GM06990 (cell line): ENCODE data around the gene PPM1K.

ENCODE experiments used
- DNase-seq: peaks from one replicate; pipeline ENCODE4 v3.0.0-alpha.2; 2011; ENCODE audit not compliant: insufficient read length; ENCODE audit errors: extremely low read depth
- H3K27me3 ChIP-seq: replicated peaks from 2 replicates; pipeline ENCODE4 v1.6.0; 2011; ENCODE audit warnings: low read length; ENCODE audit not compliant: control insufficient read depth, insufficient read depth
- H3K36me3 ChIP-seq: 2 replicates; pipeline ENCODE4 v1.5.1; 2011; ENCODE audit warnings: low read length; ENCODE audit not compliant: control insufficient read depth, insufficient read depth
- H3K4me3 ChIP-seq: replicated peaks from 2 replicates; pipeline ENCODE4 v1.5.1; 2011; ENCODE audit warnings: low read depth, mild to moderate bottlenecking, control low read depth, low read length
- CTCF ChIP-seq: IDR thresholded peaks from 2 replicates; pipeline ENCODE4 v1.5.1; 2011; ENCODE audit warnings: low read length, control low read depth, mild to moderate bottlenecking, inconsistent platforms; ENCODE audit not compliant: insufficient read depth, poor library complexity, severe bottlenecking

Gene PPM1K

DNA sequence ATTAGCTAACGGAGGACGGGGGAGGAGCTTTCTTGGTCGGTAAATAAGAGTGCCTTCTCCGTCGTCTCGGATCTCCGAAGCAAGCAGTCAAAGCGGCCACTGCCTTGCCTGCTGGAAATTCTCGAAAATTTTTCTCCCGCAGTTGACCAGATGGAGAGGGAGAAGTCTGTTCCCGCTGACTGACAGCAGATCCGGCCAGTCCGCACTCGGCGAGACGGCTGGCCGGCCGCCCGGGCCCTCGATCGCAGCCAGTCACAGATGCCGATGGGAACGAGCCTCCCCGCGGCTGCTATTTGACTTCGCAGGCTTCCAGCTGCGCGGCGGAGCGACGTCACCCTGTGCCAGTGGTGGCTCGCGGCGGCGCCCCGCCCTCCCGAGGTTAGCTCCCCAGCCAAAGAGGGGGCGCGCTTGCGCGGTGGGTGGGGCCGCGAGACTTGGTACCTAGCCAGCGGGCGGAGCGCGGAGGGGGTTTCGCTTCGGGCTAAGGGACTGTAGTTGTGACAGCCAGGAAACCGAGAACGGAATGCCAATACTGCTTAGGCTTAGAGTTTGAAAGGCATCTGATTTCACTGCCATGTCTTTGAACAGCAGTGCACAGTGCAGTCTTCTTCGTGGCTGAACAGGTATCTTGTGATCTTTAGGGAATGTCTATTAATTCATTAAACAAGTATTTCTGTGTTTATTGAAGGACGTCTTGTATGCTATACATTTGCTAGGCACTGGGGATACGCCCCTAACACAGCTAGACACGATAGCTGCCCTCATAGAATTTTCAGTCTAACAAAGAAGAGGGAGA, at the start of gene PPM1K:
PPM1K (minus strand) TSS at position 123 of the 796 bp plus-strand sequence. CDS start 5,978 bp downstream, outside the sequence.
- TF ChIP-seq CTCF = peak; percentile 4
- DNase-seq = peak; percentile 100

GRCh38 chr4:88333741-88334405, 49.5 kb upstream of the PPM1K start:
- no peaks in the 10 kb centered on the region for H3K36me3 ChIP-seq
- no peak for TF ChIP-seq CTCF
- DNase-seq = no peak
- no peaks in the 10 kb centered on the region for H3K27me3 ChIP-seq
- no peak overlapping the region for H3K4me3 ChIP-seq

More for the DNA sequence above, at the start of gene PPM1K:
- no peaks in the 10 kb centered on the region for H3K27me3 ChIP-seq
- H3K4me3 ChIP-seq = peak within 1 kb of the TSS; percentile 98
- H3K36me3 ChIP-seq = no peaks in the 10 kb centered on the region

- no peaks in the 10 kb centered on the region for H3K27me3 ChIP-seq
- no peak for DNase-seq
- no peak for TF ChIP-seq CTCF
- H3K4me3 ChIP-seq = no peak overlapping the region
- H3K36me3 ChIP-seq = no peaks in the 10 kb centered on the region
Measured at GRCh38 chr4:88327665-88328064, 43.3 kb upstream of the PPM1K start.

DNA sequence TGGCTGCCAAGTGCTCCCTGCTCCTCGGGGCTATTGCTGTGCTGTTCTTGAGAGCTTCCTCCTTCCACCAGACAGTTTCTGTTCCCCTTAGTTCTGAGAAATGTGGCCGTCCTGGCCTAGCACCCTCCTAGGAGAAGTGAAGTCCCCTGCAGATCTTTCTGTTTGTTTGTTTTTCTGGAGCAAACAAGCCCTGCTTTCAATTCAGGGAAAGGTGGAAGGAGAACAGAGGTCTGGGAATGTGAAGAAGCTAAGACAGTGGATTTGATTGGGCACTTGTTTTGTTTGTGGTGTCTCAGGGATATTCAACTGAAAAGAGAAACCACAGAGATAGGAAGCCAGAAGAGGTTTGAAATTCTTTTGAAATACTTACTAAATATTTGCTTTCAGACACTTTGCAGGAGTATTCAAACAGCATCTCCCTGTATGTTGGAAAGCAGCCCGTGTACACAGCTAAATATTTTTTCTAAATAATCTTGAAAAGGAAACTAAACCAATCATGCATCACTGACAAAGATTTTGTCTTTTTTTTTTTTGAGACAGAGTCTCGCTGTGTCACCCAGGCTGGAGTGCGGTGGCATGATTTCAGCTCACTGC, 36.5 kb upstream of the PPM1K start:
- Histone ChIP-seq H3K27me3 (no peaks in the 10 kb centered on the region), H3K36me3 (no peaks in the 10 kb centered on the region), H3K4me3 (peak overlapping the region; percentile 44)
- no peak for TF ChIP-seq CTCF
- peak; percentile 62 for DNase-seq

DNA sequence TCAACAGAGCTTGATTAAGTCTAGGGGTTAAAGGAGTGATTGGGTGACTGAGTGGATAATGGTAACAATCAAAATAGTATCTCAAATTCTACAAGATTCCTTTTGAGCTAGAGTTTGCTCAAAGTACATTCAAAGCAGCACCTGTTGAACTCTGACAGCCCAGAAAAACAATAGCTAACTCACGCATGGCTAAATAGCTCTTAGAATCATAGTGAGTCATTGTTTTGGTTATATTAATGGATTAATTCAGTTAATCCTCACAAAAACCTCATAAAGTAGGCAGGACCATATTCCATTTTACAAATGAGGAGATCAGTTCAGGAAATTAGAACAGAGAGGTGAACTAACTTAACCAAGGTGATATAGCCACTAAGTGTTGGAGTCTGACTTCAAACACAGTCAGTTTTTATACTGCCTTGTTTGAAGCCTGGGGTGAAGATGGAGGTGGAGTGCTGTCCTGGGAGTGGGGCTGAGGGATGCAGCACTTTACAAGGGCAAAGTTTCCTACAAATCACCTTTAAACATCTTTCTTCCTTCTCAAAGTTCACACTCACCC, 35.9 kb upstream of the PPM1K start:
- H3K4me3 ChIP-seq = peak overlapping the region; percentile 44
- TF ChIP-seq CTCF = no peak
- no peaks in the 10 kb centered on the region for H3K36me3 ChIP-seq
- DNase-seq = peak; percentile 58
- H3K27me3 ChIP-seq = no peaks in the 10 kb centered on the region
